HG03064 (cell line): Measurements from ENCODE around the gene PLAAT3.
"Not testable (repeated sequence)": the region's sequence is repeated elsewhere in the genome, so short reads cannot be mapped to it uniquely, and the experiment has no call there.

Experiments
- ATAC-seq: cut with Tn5 transposase; IDR thresholded peaks from one replicate; pipeline ENCODE4 v1.9.1; 2021; ENCODE audit warnings: low read depth; ENCODE audit not compliant: unreplicated experiment

Gene PLAAT3

GRCh38 chr11:63614136-63614671, at the start of gene PLAAT3:
Gene PLAAT3, minus strand, starts transcription at chr11:63614433. Its CDS starts 419 bp downstream, at chr11:63614014.
- no peak for ATAC-seq

DNA sequence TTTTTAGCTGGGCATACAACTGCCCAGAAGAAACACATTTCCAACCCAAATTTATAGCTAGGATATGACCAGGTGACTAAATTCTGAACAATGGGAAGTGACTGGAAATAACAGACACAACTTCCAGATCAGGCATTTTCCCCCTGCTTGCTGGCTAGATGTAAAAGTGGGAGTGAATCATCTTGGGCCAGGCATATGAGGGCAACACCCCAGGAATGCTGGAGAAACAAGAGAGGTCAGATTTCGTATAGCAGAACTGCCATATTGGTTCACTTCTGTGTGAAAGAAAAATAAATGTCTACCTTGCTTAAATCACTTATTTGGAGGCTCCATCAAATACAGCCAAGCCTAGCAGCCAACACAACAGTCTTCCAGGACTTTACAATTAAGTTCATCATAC, 49.6 kb upstream of the PLAAT3 start:
- ATAC-seq: no peak

- ATAC-seq: no peak
Measured at GRCh38 chr11:63660972-63661371, 46.7 kb upstream of the PLAAT3 start.

GRCh38 chr11:63652671-63653070, 38.4 kb upstream of the PLAAT3 start:
- ATAC-seq: no peak

GRCh38 chr11:63643205-63643604, 29.0 kb upstream of the PLAAT3 start:
- no peak for ATAC-seq

- ATAC-seq: no peak
Measured at GRCh38 chr11:63641727-63642126, 27.5 kb upstream of the PLAAT3 start.

GRCh38 chr11:63639199-63639832, 25.1 kb upstream of the PLAAT3 start:
- ATAC-seq: no peak

- ATAC-seq: not testable (repeated sequence)
Measured at GRCh38 chr11:63638436-63638835, 24.2 kb upstream of the PLAAT3 start.

- ATAC-seq: no peak
Measured at GRCh38 chr11:63635762-63636465, 21.7 kb upstream of the PLAAT3 start.

DNA sequence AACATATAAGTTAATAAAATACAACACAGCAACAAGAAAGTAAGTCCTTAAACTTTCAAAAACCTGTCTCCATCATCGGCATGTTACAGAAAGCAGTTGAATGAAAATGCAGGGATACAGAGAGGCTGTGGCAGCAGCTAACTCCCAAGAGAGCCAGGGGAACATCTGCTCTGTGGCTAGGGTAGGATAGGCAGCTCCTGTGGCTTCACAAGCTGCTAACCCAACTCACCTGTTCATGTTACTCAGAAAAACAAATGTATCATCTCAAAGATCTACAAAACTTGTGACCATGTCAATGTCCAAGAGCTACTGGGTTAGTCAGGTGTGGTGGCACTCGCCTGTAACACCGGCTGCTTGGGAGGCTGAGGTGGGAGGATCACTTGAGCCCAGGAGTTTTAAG, 15.2 kb upstream of the PLAAT3 start:
- no peak for ATAC-seq

DNA sequence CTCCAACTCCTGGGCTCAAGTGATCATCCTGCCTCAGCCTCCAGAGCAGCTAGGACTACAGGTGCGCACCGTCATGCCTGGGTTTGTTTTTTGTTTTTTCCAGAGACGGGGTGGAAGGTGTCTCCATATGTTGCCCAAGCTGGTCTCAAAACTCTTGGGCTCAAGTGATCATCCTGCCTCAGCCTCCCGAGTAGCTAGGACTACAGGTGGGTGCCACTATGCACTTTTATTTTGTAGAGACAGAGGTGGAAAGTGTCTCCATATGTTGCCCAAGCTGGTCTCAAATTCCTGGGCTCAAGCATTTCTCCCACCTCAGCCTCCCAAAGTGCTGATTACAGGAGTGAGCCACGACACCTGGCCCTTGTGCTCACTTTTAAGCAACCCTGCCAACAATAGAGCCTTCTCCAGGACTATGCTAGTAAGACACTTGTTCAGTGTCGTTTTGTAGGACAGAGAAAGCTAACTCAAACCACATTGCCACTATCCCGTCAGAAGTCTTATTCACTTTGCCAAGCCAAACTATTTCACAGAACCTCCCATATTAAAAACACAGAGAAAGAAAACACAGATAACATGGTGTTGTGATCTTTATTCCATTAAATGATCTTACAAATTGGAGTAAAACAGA, 9.4 kb upstream of the PLAAT3 start:
- ATAC-seq: no peak

- no peak for ATAC-seq
Measured at GRCh38 chr11:63622323-63622722, 8.1 kb upstream of the PLAAT3 start.

DNA sequence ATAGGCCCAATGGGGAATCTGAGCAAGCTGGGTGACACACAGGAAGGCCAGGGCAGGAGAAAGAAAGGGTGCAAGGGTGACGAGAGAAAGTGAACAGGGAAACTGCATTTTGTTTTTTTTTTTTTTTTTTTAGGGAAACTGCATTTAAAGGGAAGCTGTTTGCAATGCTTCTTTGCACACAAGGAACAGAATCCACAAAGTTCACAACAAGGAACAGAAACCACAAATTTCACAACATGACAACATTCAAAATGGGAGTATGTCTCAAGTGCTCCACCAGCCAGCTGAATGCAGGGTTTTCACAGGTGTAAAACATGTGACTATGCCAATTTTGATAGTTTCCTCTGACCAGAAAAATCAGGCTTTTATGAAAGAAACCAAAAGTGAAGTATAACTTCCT, 6.8 kb upstream of the PLAAT3 start:
- no peak for ATAC-seq

DNA sequence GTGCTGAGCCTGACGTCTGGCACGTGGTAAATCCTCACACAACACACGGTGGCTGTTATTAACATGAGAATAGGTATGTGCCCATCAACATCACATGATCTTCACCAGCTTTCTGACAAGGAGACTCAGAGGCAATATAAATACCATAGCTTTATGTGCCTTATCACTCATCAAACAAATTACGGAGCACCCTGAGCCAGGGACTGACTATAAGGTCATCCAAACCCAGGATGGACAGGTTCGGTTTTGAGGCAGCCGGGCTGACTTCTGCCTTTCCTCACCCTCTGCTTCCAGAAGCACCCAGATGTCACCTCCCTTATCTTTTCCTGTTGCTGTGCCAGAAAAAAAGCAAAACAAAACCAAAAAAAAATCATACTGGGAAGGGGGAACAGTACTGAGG, 5.7 kb upstream of the PLAAT3 start:
- no peak for ATAC-seq

GRCh38 chr11:63617686-63618085, 3.5 kb upstream of the PLAAT3 start:
- not testable (repeated sequence) for ATAC-seq

DNA sequence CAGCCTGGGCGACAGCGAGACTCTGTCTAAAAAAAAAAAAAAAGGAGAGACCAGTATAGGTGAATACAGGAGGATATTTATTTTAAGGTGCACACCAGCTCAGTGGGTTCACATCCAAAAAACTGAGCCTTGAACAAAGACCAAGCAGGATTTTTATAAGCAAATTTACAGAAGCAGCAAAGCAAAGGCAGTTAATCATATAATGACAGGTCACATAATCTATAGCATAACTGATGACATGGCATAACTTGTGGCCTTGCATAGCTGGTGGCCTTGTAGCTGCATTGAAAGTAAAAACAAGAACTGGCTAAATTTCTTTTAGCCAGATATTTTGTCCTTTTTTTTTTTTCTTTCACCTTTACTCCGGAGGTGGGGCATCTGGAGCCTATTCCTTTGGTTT, 2.7 kb upstream of the PLAAT3 start:
- ATAC-seq: no peak

DNA sequence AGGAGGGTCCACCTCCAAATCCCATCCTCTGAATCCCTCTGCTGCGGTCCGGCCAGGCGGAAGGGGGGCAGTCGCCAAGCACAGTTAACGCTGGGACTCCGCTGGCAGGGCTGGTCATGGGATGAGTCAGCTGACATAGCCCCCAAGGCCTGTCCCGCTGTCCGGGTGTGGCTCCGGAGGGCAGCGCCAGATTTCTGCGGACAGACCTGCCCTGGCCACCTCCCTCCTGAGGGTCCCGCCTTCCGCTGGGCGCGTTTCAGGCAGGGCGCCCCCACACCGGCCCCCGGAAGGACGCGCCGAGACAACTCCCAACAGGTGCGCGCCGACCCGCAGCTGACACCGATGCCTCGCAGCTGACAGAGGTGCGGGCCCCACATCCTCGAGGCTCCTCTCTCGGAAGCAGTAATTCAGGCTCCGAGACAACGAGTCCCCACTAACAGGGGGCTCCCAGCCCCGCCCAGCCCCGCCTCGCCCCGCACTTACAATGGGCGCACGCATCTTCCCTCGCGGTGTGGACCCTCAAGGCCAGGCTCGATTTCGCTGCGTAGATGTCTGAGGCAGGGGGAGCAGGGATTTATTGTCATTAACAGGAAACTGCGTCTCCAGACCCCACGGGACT, 607 bp downstream of the PLAAT3 start:
- ATAC-seq: no peak

DNA sequence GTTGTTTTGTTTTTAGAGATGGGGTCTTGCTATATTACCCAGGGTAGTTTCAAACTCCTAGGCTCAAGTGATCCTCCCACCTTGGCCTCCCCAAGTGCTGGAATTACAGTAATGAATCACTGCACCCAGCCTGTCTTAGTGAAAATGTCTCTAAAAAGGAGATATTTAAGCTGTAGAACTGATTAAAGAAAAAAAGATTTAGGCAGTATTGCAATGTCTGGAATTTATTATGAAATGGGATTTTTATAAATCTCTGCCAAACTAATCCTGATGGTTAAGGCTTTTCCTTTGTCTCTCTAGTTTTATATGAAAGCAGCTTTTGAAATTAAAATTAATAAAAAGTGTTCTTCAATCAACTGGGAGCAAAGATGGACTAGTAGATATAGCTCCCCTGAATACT, 2.1 kb downstream of the PLAAT3 start:
- ATAC-seq: no peak

DNA sequence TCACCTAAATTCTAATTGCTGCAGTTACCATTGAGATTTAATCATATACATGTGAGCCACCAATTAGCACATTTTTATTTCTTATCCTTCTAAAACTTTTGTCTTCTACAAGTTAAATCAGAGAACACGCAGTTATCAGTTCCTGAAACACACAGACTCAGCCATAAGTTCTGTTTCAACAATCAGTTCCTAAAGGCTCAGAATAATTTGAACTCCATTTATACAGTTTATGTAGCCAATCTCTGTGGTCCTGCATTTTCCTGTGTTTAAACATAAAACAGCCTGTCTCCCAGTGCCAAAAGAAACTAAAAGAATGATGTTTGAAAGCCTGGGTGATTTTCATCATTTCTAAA, 2.9 kb downstream of the PLAAT3 start:
- no peak for ATAC-seq

GRCh38 chr11:63610604-63611394, 3.4 kb downstream of the PLAAT3 start:
- no peak for ATAC-seq
